ENCODE results near the gene SKOR1.

The SKOR1 gene

GRCh38 chr15:67794832-67795574 is 30.3 kb upstream of the SKOR1 start:
- peak in 1 of 3 donors; percentile 9 for DNase-seq

GRCh38 chr15:67796196-67797127 is 28.8 kb upstream of the SKOR1 start:
- DNase-seq, result no peak

GRCh38 chr15:67799801-67800205 is 25.5 kb upstream of the SKOR1 start:
- DNase-seq, result no peak

- DNase-seq, result no peak
These were observed 24.2 kb upstream of the SKOR1 start for GRCh38 chr15:67801142-67801541.

GRCh38 chr15:67801926-67802914 is 23.1 kb upstream of the SKOR1 start:
- DNase-seq, result no peak

GRCh38 chr15:67803299-67803698 is 22.0 kb upstream of the SKOR1 start:
- DNase-seq, result no peak

GRCh38 chr15:67803996-67804843 is 21.1 kb upstream of the SKOR1 start:
- no peak for DNase-seq

- DNase-seq, result no peak
These were observed 20.2 kb upstream of the SKOR1 start for GRCh38 chr15:67805008-67805665.

GRCh38 chr15:67805666-67806516 is 19.4 kb upstream of the SKOR1 start:
- peak; percentile 36 to 69 (median 63) for DNase-seq

GRCh38 chr15:67806536-67806935 is 18.8 kb upstream of the SKOR1 start:
- DNase-seq, result no peak

- no peak for DNase-seq
These were observed 18.2 kb upstream of the SKOR1 start for GRCh38 chr15:67807141-67807540.

GRCh38 chr15:67807836-67808235 is 17.5 kb upstream of the SKOR1 start:
- DNase-seq, result no peak

GRCh38 chr15:67808821-67809220 is 16.5 kb upstream of the SKOR1 start:
- no peak for DNase-seq

GRCh38 chr15:67809441-67809840 is 15.9 kb upstream of the SKOR1 start:
- DNase-seq, result no peak

GRCh38 chr15:67809866-67810265 is 15.4 kb upstream of the SKOR1 start:
- no peak for DNase-seq

GRCh38 chr15:67812241-67812644 is 13.1 kb upstream of the SKOR1 start:
- no peak for DNase-seq

GRCh38 chr15:67813104-67813634 is 12.1 kb upstream of the SKOR1 start:
- DNase-seq, result no peak

- DNase-seq, result no peak
These were observed 10.2 kb upstream of the SKOR1 start for GRCh38 chr15:67815036-67815592.

GRCh38 chr15:67816668-67817067 is 8.6 kb upstream of the SKOR1 start:
- no peak for DNase-seq

- no peak for DNase-seq
These were observed 6.8 kb upstream of the SKOR1 start for GRCh38 chr15:67818464-67818863.
